Heart right ventricle (tissue), 16 donors: ENCODE measurements around the gene PLEKHM3. TPM values are rescaled to one million over a fixed set of nuclear protein-coding genes. Genes with fewer than 3 reads are reported as not detected.

Experiments used
- ATAC-seq, 8 donors: fragments of 200-7000 bp; cut with Tn5 transposase; one replicate each; pipeline ENCODE4 v1.9.1; 2020; ENCODE audit warnings: mild to moderate bottlenecking in 8 of 8, moderate library complexity in 8 of 8, moderate number of reproducible peaks in 1 of 8
- DNase-seq, 2 donors: peaks; one replicate each; pipeline ENCODE4 v3.0.0-alpha.2; 2020
- H3K27ac ChIP-seq, 10 donors: fragments of 200-600 bp; sonication (generic) in 2 of 10; one replicate each; pipeline versions ENCODE4 v1.5.0 to v1.8.0; 2020 to 2022; ENCODE audit warnings: mild to moderate bottlenecking in 3 of 10
- H3K27me3 ChIP-seq, 7 donors: fragments of 200-600 bp; one replicate each; pipeline ENCODE4 v1.8.0; 2021 to 2022; ENCODE audit warnings: mild to moderate bottlenecking in 2 of 7
- H3K36me3 ChIP-seq, 9 donors: fragments of 200-600 bp; sonication (generic) in 1 of 9; one replicate each; pipeline versions ENCODE4 v1.5.0 to v1.8.0; 2020 to 2022; ENCODE audit warnings: mild to moderate bottlenecking in 2 of 9
- H3K4me1 ChIP-seq, 9 donors: fragments of 200-600 bp; sonication (generic) in 1 of 9; one replicate each; pipeline versions ENCODE4 v1.5.0 to v1.8.0; 2020 to 2022; ENCODE audit warnings: mild to moderate bottlenecking in 4 of 9
- H3K4me3 ChIP-seq, 10 donors: fragments of 200-600 bp; sonication (generic) in 2 of 10; one replicate each; pipeline versions ENCODE4 v1.5.0 to v1.8.0; 2020 to 2022; ENCODE audit warnings: mild to moderate bottlenecking in 7 of 10, moderate library complexity in 2 of 10
- H3K9me3 ChIP-seq, 11 donors: fragments of 200-600 bp in 10 of 11; sonication (generic) in 2 of 11; one replicate each; pipeline versions ENCODE4 v1.5.0 to v1.8.0; 2013 to 2022; ENCODE audit warnings: mild to moderate bottlenecking in 2 of 11, control low read depth in 1 of 11, moderate library complexity in 1 of 11
- CTCF ChIP-seq, 9 donors: fragments of 200-600 bp; sonication (generic) in 2 of 9; IDR thresholded peaks; one replicate each; pipeline versions ENCODE4 v1.5.0 to v1.8.0; 2021 to 2022; ENCODE audit warnings: antibody characterized with exemption in 9 of 9, mild to moderate bottlenecking in 5 of 9, moderate library complexity in 1 of 9
- WGBS, 2 donors: extraction: QIAGEN DNeasy Blood & Tissue Kit; methylation state at CpG; one replicate each; pipeline ENCODE4 v1.1.7; 2013; ENCODE audit warnings: inconsistent platforms in 1 of 2; 5-methylcytosine and 5-hydroxymethylcytosine counted together
- intact Hi-C, 10 donors: fragments of 100-400 bp; cut with DNase I; formaldehyde crosslinking; loops; one replicate each; pipeline versions ENCODE4 v1.11.1 to v1.14.2; 2022
- polyA plus RNA-seq, 2 donors: library from polyadenylated mRNA; stranded (reverse); fragments of 200-250 nt; gene quantifications; one replicate each; pipeline ENCODE4 v1.2.3, GENCODE V29; 2013
- total RNA-seq, 10 donors: library from RNA; stranded (reverse); fragmentation: NEBNext Ultra II Directional in 3 of 10; extraction: Animal tissue kit (Norgen Biotek cat#: 25700) in 3 of 10; gene quantifications; one replicate each; pipeline versions ENCODE4 v1.2.1 to v1.2.4, GENCODE V29; 2021 to 2023
- donor health status: Arrhythmogenic right ventricular cardiomyopathy.
- donor health status: ischemic (EF 13 %, LVEDD 7.1; RV severe dilation, severe dysfunction).
- donor health status: healthy with polysubstance abuse.
- donor health status: DM: no; HTN: yes; CAD: no.
- donor health status: DM: no; HTN: no; CAD: no.
- donor health status: ischemic (EF 25% LVEDD 6.9; RV normal size, moderate dysfunction).
- donor health status: ischemic (EF 25% LVEDD 5.7; RV mildly dilated, moderate dysfunction).
- donor health status: healthy.
- donor health status: DM: yes; HTN: yes; CAD: no.
- donor health status: Ischemic cardiomyopathy.
- donor health status: ischemic (EF 35%, LVEDD 5.7; RV mildly dilated, moderate dysfunction).
- donor health status: nonischemic (EF 11% LVEDD 7.7; RV severe dilation, severe dysfunction).
- donor health status: DM: yes; HTN: yes; CAD: no.
- donor health status: PGD.
- donor health status: ischemic (EF 29% LVEDD 5.4; RV normal size, mild dysfunction).
- donor health status: nonischemic (EF 23%, LVEDD 6.1; RV moderate dilation, normal function).

The PLEKHM3 gene
- total and polyA plus RNA-seq, 12 donors = 2.5 to 16.2 (median 14.9) TPM

GRCh38 chr2:207903236-207903635 is 122.1 kb downstream of the PLEKHM3 start:
- Histone ChIP-seq H3K4me1 (no peaks in the 10 kb centered on the region), H3K27me3 (no peaks in the 10 kb centered on the region), H3K4me3 (no peak overlapping the region), H3K27ac (no peak overlapping the region), H3K9me3 (no peaks in the 10 kb centered on the region), H3K36me3 (peaks cover 0 to 46% (median 4%) of the 10 kb centered on the region in 9 donors)
- no peak for DNase-seq
- intact Hi-C loops = no loop called here
- no peak for ATAC-seq
- TF ChIP-seq CTCF (IDR thresholded peaks at IDR 0.05) = no peak
- WGBS, 2 donors = 97 to 98% methylated on average over 3 of the region's 3 CpGs

GRCh38 chr2:207902821-207903220 is 122.5 kb downstream of the PLEKHM3 start:
- H3K9me3 ChIP-seq = no peaks in the 10 kb centered on the region
- intact Hi-C loops = no loop called here
- peaks cover 0 to 46% (median 4%) of the 10 kb centered on the region in 9 donors for H3K36me3 ChIP-seq
- peaks cover 0 to 2% (median 0%) of the 10 kb centered on the region in 9 donors for H3K4me1 ChIP-seq
- TF ChIP-seq CTCF (IDR thresholded peaks at IDR 0.05) = no peak
- ATAC-seq (no peak), DNase-seq (no peak)
- H3K27me3 ChIP-seq = no peaks in the 10 kb centered on the region
- no peak overlapping the region for H3K27ac ChIP-seq
- H3K4me3 ChIP-seq = no peak overlapping the region
- 73% methylated on average over 2 of the region's 2 CpGs for WGBS, 2 donors

GRCh38 chr2:207901829-207902228 is 123.5 kb downstream of the PLEKHM3 start:
- WGBS, 2 donors = 96 to 97% methylated on average over 9 of the region's 9 CpGs
- Histone ChIP-seq H3K4me1 (peaks cover 0 to 7% (median 0%) of the 10 kb centered on the region in 9 donors), H3K9me3 (no peaks in the 10 kb centered on the region), H3K36me3 (peaks cover 0 to 43% (median 4%) of the 10 kb centered on the region in 9 donors), H3K27me3 (no peaks in the 10 kb centered on the region), H3K27ac (no peak overlapping the region), H3K4me3 (no peak overlapping the region)
- intact Hi-C loops = no loop called here
- DNase-seq = no peak
- no peak for TF ChIP-seq CTCF (IDR thresholded peaks at IDR 0.05)
- ATAC-seq = no peak

GRCh38 chr2:207901401-207901800 is 123.9 kb downstream of the PLEKHM3 start:
- intact Hi-C loops = no loop called here
- H3K4me1 ChIP-seq = peaks cover 0 to 7% (median 0%) of the 10 kb centered on the region in 9 donors
- no peaks in the 10 kb centered on the region for H3K27me3 ChIP-seq
- peaks cover 0 to 45% (median 4%) of the 10 kb centered on the region in 9 donors for H3K36me3 ChIP-seq
- no peaks in the 10 kb centered on the region for H3K9me3 ChIP-seq
- TF ChIP-seq CTCF (IDR thresholded peaks at IDR 0.05) = no peak
- ATAC-seq = no peak
- DNase-seq = no peak
- no peak overlapping the region for H3K27ac ChIP-seq
- WGBS, 2 donors = 88 to 90% methylated on average over 4 of the region's 4 CpGs
- H3K4me3 ChIP-seq = no peak overlapping the region
